Ascending aorta (tissue), 2 donors: ENCODE measurements around the gene TRIM37. TPM values are rescaled to one million over a fixed set of nuclear protein-coding genes. Genes with fewer than 3 reads are reported as not detected.

Source experiments
- DNase-seq, 2 donors: peaks; one replicate each; pipeline ENCODE4 v3.0.0-alpha.2; 2019; ENCODE audit warnings: low spot score in 2 of 2
- H3K27ac ChIP-seq, 2 donors: fragments of 200-600 bp; sonication (generic); one replicate each; pipeline ENCODE4 v1.5.1; 2016 to 2017; ENCODE audit warnings: mild to moderate bottlenecking in 1 of 2
- H3K27me3 ChIP-seq: fragments of 200-600 bp; sonication (generic); one replicate; pipeline ENCODE4 v1.5.1; 2017
- H3K36me3 ChIP-seq, 2 donors: fragments of 200-600 bp; sonication (generic); one replicate each; pipeline ENCODE4 v1.5.1; 2016
- H3K4me1 ChIP-seq, 2 donors: fragments of 200-600 bp; sonication (generic); one replicate each; pipeline ENCODE4 v1.5.1; 2016 to 2017; ENCODE audit warnings: mild to moderate bottlenecking in 1 of 2
- H3K4me3 ChIP-seq, 2 donors: fragments of 200-600 bp; sonication (generic); one replicate each; pipeline ENCODE4 v1.5.1; 2016 to 2017; ENCODE audit warnings: mild to moderate bottlenecking in 1 of 2
- H3K9me3 ChIP-seq, 2 donors: fragments of 200-600 bp; sonication (generic); one replicate each; pipeline ENCODE4 v1.5.1; 2016
- intact Hi-C: fragments of 100-400 bp; cut with DNase I; formaldehyde crosslinking; loops from one replicate; pipeline ENCODE4 v1.15.1; 2023
- total RNA-seq: library from RNA; depleted of rRNA; stranded (reverse); fragments of >200 nt; gene quantifications from one replicate; pipeline ENCODE4 v1.1.0, GENCODE V29; 2016
- TF ChIP-seq, protein P1 (sequence below), 3 experiments: fragments of 200-600 bp in 2 of 3; fragments of 450-650 bp in 1 of 3; sonication (generic) in 2 of 3; IDR thresholded peaks; one replicate each; pipeline ENCODE4 v1.5.1; 2016 to 2019; ENCODE audit warnings: antibody characterized with exemption in 3 of 3, mild to moderate bottlenecking in 1 of 3, moderate library complexity in 1 of 3

TRIM37 gene
- total RNA-seq, 1 donor from 2014 or later = 15.0 TPM

GRCh38 chr17:59030811-59031210 is 75.9 kb downstream of the TRIM37 start:
- Histone ChIP-seq H3K4me3 (no peak overlapping the region), H3K36me3 (peaks cover 17 to 18% of the 10 kb centered on the region in 2 donors), H3K27ac (no peak overlapping the region), H3K9me3 (no peaks in the 10 kb centered on the region), H3K27me3 (no peaks in the 10 kb centered on the region), H3K4me1 (no peaks in the 10 kb centered on the region)
- DNase-seq = no peak
- intact Hi-C loops = no loop called here
- TF ChIP-seq, protein P1, sequence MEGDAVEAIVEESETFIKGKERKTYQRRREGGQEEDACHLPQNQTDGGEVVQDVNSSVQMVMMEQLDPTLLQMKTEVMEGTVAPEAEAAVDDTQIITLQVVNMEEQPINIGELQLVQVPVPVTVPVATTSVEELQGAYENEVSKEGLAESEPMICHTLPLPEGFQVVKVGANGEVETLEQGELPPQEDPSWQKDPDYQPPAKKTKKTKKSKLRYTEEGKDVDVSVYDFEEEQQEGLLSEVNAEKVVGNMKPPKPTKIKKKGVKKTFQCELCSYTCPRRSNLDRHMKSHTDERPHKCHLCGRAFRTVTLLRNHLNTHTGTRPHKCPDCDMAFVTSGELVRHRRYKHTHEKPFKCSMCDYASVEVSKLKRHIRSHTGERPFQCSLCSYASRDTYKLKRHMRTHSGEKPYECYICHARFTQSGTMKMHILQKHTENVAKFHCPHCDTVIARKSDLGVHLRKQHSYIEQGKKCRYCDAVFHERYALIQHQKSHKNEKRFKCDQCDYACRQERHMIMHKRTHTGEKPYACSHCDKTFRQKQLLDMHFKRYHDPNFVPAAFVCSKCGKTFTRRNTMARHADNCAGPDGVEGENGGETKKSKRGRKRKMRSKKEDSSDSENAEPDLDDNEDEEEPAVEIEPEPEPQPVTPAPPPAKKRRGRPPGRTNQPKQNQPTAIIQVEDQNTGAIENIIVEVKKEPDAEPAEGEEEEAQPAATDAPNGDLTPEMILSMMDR (IDR thresholded peaks at IDR 0.05) = no peak

DNA sequence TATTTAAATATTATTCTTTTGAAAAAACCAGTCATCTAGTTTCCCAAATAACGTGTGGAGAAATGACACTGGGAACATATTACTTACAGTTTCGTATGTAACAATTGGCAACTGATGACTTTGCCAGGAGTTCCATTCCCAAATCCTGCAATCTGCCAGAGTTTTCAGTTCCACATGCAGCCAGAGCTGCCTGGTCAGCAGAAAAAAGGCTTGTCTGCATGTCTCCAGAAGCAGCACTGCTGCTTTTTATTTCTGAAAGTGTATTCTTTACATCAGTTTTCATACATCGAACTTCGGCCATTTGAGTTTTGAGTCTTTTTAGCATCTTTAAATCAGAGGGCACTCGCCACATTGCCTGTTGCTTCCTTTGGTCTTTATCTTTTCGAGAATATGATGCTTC is 78.4 kb downstream of the TRIM37 start:
- no peaks in the 10 kb centered on the region for H3K4me1 ChIP-seq
- no peak for DNase-seq
- H3K27ac ChIP-seq = no peak overlapping the region
- intact Hi-C loops = no loop called here
- TF ChIP-seq, protein P1 (IDR thresholded peaks at IDR 0.05) = no peak
- peaks cover 14 to 16% of the 10 kb centered on the region in 2 donors for H3K36me3 ChIP-seq
- no peak overlapping the region for H3K4me3 ChIP-seq
- no peaks in the 10 kb centered on the region for H3K27me3 ChIP-seq
- no peaks in the 10 kb centered on the region for H3K9me3 ChIP-seq

GRCh38 chr17:59027750-59028149 is 78.9 kb downstream of the TRIM37 start:
- DNase-seq = no peak
- Histone ChIP-seq H3K27me3 (no peaks in the 10 kb centered on the region), H3K4me3 (no peak overlapping the region), H3K36me3 (peaks cover 9 to 14% of the 10 kb centered on the region in 2 donors), H3K4me1 (no peaks in the 10 kb centered on the region), H3K27ac (no peak overlapping the region), H3K9me3 (no peaks in the 10 kb centered on the region)
- TF ChIP-seq, protein P1 (IDR thresholded peaks at IDR 0.05) = no peak
- intact Hi-C loops = no loop called here

GRCh38 chr17:59026176-59026939 is 80.3 kb downstream of the TRIM37 start:
- Histone ChIP-seq H3K9me3 (no peaks in the 10 kb centered on the region), H3K4me1 (no peaks in the 10 kb centered on the region), H3K36me3 (peaks cover 9 to 10% of the 10 kb centered on the region in 2 donors), H3K27ac (no peak overlapping the region), H3K4me3 (no peak overlapping the region), H3K27me3 (no peaks in the 10 kb centered on the region)
- intact Hi-C loops = no loop called here
- DNase-seq = no peak
- TF ChIP-seq, protein P1 (IDR thresholded peaks at IDR 0.05) = no peak

GRCh38 chr17:59024916-59025315 is 81.8 kb downstream of the TRIM37 start:
- H3K4me1 ChIP-seq = no peaks in the 10 kb centered on the region
- no peaks in the 10 kb centered on the region for H3K9me3 ChIP-seq
- no peak overlapping the region for H3K27ac ChIP-seq
- TF ChIP-seq, protein P1 (IDR thresholded peaks at IDR 0.05) = no peak
- H3K36me3 ChIP-seq = peaks cover 9 to 10% of the 10 kb centered on the region in 2 donors
- H3K4me3 ChIP-seq = no peak overlapping the region
- DNase-seq = no peak
- intact Hi-C loops = no loop called here
- no peaks in the 10 kb centered on the region for H3K27me3 ChIP-seq
